ENCODE results near the gene NEU4. TPM values are rescaled to one million over a fixed set of nuclear protein-coding genes. Genes with fewer than 3 reads are reported as not detected.
"Not testable (repeated sequence)": the region's sequence is repeated elsewhere in the genome, so short reads cannot be mapped to it uniquely, and the experiment has no call there.

Gene NEU4
- total RNA-seq, 1 donor from 2014 or later, result not detected

GRCh38 chr2:241827394-241827793, 18.4 kb downstream of the NEU4 start:
- no peaks in the 10 kb centered on the region for H3K4me1 ChIP-seq
- intact Hi-C loops (cut with DNase I), result no loop called here

DNA sequence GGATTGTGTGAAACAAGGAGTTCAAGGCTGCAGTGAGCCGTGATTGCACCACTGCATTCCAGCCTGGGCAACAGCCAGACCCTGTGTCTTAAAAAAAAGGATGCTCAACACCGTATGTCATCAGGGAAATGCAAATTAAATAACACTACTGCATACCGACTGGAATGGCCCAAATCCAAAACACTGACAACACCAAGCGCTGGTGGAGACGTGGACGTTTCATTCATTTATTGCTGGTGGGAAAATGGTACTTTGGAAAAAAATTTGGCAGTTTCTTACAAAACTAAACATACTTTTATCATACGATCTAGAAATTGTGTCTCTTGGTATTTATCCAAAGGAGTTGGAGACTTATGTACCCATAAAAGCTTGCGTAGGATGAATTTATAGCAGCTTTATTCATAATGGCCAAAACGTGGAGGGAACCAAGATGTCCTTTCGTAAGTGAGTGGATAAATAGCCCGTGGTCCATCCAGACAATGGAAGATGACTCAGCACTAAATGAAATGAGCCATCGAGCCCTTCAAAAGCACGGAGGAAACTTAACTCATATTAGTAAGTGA, 24.2 kb downstream of the NEU4 start:
- Histone ChIP-seq H3K9me3 (no peaks in the 10 kb centered on the region), H3K27ac (no peak overlapping the region), H3K36me3 (no peaks in the 10 kb centered on the region), H3K4me3 (no peak overlapping the region), H3K27me3 (peaks cover 6% of the 10 kb centered on the region), H3K4me1 (peaks cover 0 to 6% of the 10 kb centered on the region in 2 donors)
- intact Hi-C loops (cut with DNase I), result no loop called here
- TF ChIP-seq, protein P1, sequence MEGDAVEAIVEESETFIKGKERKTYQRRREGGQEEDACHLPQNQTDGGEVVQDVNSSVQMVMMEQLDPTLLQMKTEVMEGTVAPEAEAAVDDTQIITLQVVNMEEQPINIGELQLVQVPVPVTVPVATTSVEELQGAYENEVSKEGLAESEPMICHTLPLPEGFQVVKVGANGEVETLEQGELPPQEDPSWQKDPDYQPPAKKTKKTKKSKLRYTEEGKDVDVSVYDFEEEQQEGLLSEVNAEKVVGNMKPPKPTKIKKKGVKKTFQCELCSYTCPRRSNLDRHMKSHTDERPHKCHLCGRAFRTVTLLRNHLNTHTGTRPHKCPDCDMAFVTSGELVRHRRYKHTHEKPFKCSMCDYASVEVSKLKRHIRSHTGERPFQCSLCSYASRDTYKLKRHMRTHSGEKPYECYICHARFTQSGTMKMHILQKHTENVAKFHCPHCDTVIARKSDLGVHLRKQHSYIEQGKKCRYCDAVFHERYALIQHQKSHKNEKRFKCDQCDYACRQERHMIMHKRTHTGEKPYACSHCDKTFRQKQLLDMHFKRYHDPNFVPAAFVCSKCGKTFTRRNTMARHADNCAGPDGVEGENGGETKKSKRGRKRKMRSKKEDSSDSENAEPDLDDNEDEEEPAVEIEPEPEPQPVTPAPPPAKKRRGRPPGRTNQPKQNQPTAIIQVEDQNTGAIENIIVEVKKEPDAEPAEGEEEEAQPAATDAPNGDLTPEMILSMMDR (IDR thresholded peaks at IDR 0.05), result no peak
- DNase-seq (ENCODE audit: low spot score in 2 of 2), result no peak

More at GRCh38 chr2:241827394-241827793, 18.4 kb downstream of the NEU4 start:
- H3K4me3 ChIP-seq, result no peak overlapping the region
- no peak overlapping the region for H3K27ac ChIP-seq
- no peak for DNase-seq (ENCODE audit: low spot score in 2 of 2)
- peaks cover 2% of the 10 kb centered on the region for H3K27me3 ChIP-seq
- TF ChIP-seq, protein P1 (IDR thresholded peaks at IDR 0.05), result no peak
- no peaks in the 10 kb centered on the region for H3K36me3 ChIP-seq
- peaks cover 0 to 14% of the 10 kb centered on the region in 2 donors for H3K9me3 ChIP-seq

GRCh38 chr2:241833756-241834526, 24.9 kb downstream of the NEU4 start:
- H3K4me1 ChIP-seq; intact Hi-C loops (cut with DNase I); H3K36me3 ChIP-seq; H3K4me3 ChIP-seq; H3K27ac ChIP-seq; H3K9me3 ChIP-seq; H3K27me3 ChIP-seq; DNase-seq (ENCODE audit: low spot score in 2 of 2): not testable (repeated sequence)

GRCh38 chr2:241834527-241835210, 25.7 kb downstream of the NEU4 start:
- no peaks in the 10 kb centered on the region for H3K36me3 ChIP-seq
- H3K4me3 ChIP-seq, result no peak overlapping the region
- peaks cover 6% of the 10 kb centered on the region for H3K27me3 ChIP-seq
- H3K27ac ChIP-seq, result no peak overlapping the region
- intact Hi-C loops (cut with DNase I), result no loop called here
- H3K4me1 ChIP-seq, result peaks cover 0 to 6% of the 10 kb centered on the region in 2 donors
- no peaks in the 10 kb centered on the region for H3K9me3 ChIP-seq
- TF ChIP-seq, protein P1 (IDR thresholded peaks at IDR 0.05), result no peak
- no peak for DNase-seq (ENCODE audit: low spot score in 2 of 2)

- TF ChIP-seq, protein P1 (IDR thresholded peaks at IDR 0.05), result no peak
- Histone ChIP-seq H3K36me3 (no peaks in the 10 kb centered on the region), H3K4me1 (peaks cover 0 to 6% of the 10 kb centered on the region in 2 donors), H3K9me3 (no peaks in the 10 kb centered on the region), H3K4me3 (no peak overlapping the region), H3K27ac (no peak overlapping the region), H3K27me3 (peaks cover 6% of the 10 kb centered on the region)
- intact Hi-C loops (cut with DNase I), result no loop called here
- DNase-seq (ENCODE audit: low spot score in 2 of 2), result no peak
These were observed 26.6 kb downstream of the NEU4 start for GRCh38 chr2:241835611-241836010.

DNA sequence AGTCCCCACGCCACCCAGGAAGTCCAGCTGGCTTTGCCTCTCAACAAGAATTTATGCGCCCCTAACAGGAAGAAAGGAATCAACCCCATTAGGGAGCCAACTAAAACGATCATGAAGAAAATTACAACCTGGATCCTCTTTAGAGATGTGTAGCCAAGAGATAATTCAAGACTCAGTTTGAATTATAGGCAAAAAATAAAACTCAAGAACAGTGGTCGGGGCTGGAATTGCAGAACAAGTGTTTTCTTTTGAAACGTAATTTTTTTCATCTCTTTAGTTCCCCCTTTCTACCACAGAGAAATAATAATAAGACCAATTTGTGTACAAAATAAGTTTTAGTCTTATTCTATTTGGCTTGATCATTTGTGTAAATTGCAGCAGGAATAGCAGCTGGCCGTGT, 27.3 kb downstream of the NEU4 start:
- Histone ChIP-seq H3K9me3 (no peaks in the 10 kb centered on the region), H3K4me1 (peaks cover 0 to 6% of the 10 kb centered on the region in 2 donors), H3K36me3 (no peaks in the 10 kb centered on the region), H3K27ac (no peak overlapping the region), H3K27me3 (peaks cover 6% of the 10 kb centered on the region), H3K4me3 (no peak overlapping the region)
- intact Hi-C loops (cut with DNase I), result no loop called here
- DNase-seq (ENCODE audit: low spot score in 2 of 2), result no peak
- TF ChIP-seq, protein P1 (IDR thresholded peaks at IDR 0.05), result no peak
